GM12878 (cell line): ENCODE measurements around the gene HSD11B1. TPM values are rescaled to one million over a fixed set of nuclear protein-coding genes. Genes with fewer than 3 reads are reported as not detected.

Experiments used
- E2F8 ChIP-seq: fragments of 450-650 bp; IDR thresholded peaks from 2 replicates; pipeline ENCODE4 v1.6.1; 2018; ENCODE audit warnings: mild to moderate bottlenecking, low read depth, moderate library complexity; ENCODE audit not compliant: partially characterized antibody
- EED ChIP-seq: sonication (generic); IDR thresholded peaks from 2 replicates; pipeline ENCODE4 v1.6.1; 2016; ENCODE audit warnings: antibody characterized with exemption, low read depth
- EZH2 ChIP-seq: IDR thresholded peaks from 2 replicates; pipeline ENCODE4 v1.6.1; 2012; ENCODE audit warnings: low read depth, mild to moderate bottlenecking, control low read depth, inconsistent platforms, low read length, borderline replicate concordance; ENCODE audit not compliant: control insufficient read depth
- KDM1A ChIP-seq: fragments of 200-600 bp; sonication (generic); IDR thresholded peaks from 2 replicates; pipeline ENCODE4 v1.6.1; 2016; ENCODE audit warnings: borderline replicate concordance
- MTA2 ChIP-seq: fragments of 450-650 bp; IDR thresholded peaks from 2 replicates; pipeline ENCODE4 v1.6.1; 2016; ENCODE audit warnings: low read depth, mild to moderate bottlenecking, moderate library complexity
- NFIC ChIP-seq: IDR thresholded peaks from 2 replicates; pipeline ENCODE4 v1.6.1; 2012; ENCODE audit warnings: low read depth, mild to moderate bottlenecking, inconsistent platforms, low read length, moderate library complexity
- PKNOX1 ChIP-seq: fragments of 450-650 bp; IDR thresholded peaks from 2 replicates; pipeline ENCODE4 v1.6.1; 2016; ENCODE audit warnings: mild to moderate bottlenecking
- polyA plus RNA-seq, 11 experiments: library from polyadenylated mRNA; depleted of rRNA in 4 of 11; unstranded in 6 of 11; stranded (reverse) in 5 of 11; fragments of >200 nt; fragmentation: Nextera tagmentation in 4 of 11; fragmentation: Illumina TruSeq in 1 of 11; extraction: Ambion mirVana in 4 of 11; extraction: Trizol in 1 of 11; gene quantifications; 1 replicate in 1 of 11; 2 replicates in 10 of 11; pipeline versions ENCODE4 v1.2.1 to v1.2.3, GENCODE V29; 2011 to 2016; ENCODE audit warnings: inconsistent platforms in 2 of 11, missing spikeins in 2 of 11, low read depth in 1 of 11
- total RNA-seq, 4 experiments: library from RNA; depleted of rRNA in 3 of 4; stranded (reverse); fragments of >200 nt in 3 of 4; fragmentation: Illumina TruSeq in 1 of 4; extraction: Trizol in 1 of 4; gene quantifications; 2 replicates each; pipeline versions ENCODE4 v1.2.1 to v1.2.3, GENCODE V29; 2013 to 2021

The HSD11B1 gene
- total and polyA plus RNA-seq, 10 of the 15 experiments (the other 5 are each of a cell fraction or from before 2014, with no cell fraction given), result 0.04 to 0.27 (median 0.15) TPM; not detected in 7

DNA sequence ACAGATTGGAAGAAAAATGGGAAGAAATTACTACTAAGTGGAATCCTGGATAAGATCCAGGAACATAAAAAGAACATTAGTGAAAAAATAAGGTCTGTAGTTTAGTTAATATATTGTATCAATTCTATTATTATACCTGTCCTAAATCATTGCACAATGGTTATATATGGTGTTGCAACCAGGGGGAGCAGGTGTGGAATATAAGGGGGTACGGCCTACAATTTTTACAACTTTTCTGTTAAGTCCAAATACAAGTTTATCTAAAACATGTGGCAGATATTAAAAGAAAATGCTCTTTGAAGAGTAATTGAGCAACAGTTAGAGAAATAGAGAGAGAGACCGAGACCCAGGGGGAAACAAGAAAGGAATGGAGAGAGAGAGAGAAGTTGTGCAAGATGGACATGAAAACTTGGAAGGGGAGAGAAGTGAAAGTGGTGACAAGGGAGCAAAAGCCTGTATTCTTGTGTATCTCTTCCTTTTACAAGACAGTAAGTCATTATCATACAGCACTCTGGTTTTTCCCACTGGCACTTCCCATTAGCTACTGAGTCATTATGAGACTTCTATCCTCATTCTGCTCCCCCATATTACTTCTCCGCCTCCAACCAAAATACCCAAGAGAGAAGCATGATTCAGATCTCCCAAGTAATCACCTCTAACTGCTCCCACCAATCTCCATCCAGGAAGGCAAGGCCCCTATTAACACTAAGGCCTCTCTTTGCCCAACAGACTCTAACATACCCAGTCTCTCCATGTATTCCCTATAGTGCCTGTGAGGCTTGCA, 29.0 kb downstream of the HSD11B1 start (continued):
- TF ChIP-seq E2F8, result no peak
- TF ChIP-seq NFIC, result peak; percentile 52; the same call in 1 of the 2 replicates
- no peak for TF ChIP-seq EZH2
- 0 out of 2 replicates have a peak, but pooled peaks have one; percentile 27 for TF ChIP-seq EED
- TF ChIP-seq MTA2, result 0 out of 2 replicates have a peak, but pooled peaks have one; percentile 24
- no peak for TF ChIP-seq PKNOX1
- TF ChIP-seq KDM1A, result no peak
